ENCODE results near the gene PTPRK.

Gene PTPRK

GRCh38 chr6:128352366-128352765 is 168.0 kb downstream of the PTPRK start:
- DNase-seq (ENCODE audit: insufficient read length, low spot score) (no peak), FAIRE-seq (no peak)

- DNase-seq (ENCODE audit: insufficient read length, low spot score) (no peak), FAIRE-seq (no peak)
Measured at GRCh38 chr6:128351255-128351514, 169.2 kb downstream of the PTPRK start.

- FAIRE-seq (no peak), DNase-seq (ENCODE audit: insufficient read length, low spot score) (no peak)
Measured at GRCh38 chr6:128350416-128351254, 169.8 kb downstream of the PTPRK start.

GRCh38 chr6:128347123-128347522 is 173.3 kb downstream of the PTPRK start:
- FAIRE-seq (no peak), DNase-seq (ENCODE audit: insufficient read length, low spot score) (no peak)

- FAIRE-seq = no peak
Measured at GRCh38 chr6:128346569-128346968, 173.8 kb downstream of the PTPRK start.

GRCh38 chr6:128345278-128345677 is 175.1 kb downstream of the PTPRK start:
- FAIRE-seq (no peak), DNase-seq (ENCODE audit: insufficient read length, low spot score) (no peak)

More at GRCh38 chr6:128346569-128346968, 173.8 kb downstream of the PTPRK start:
- DNase-seq (ENCODE audit: insufficient read length, low spot score) = no peak

- FAIRE-seq = no peak
- DNase-seq (ENCODE audit: insufficient read length, low spot score) = no peak
Measured at GRCh38 chr6:128343706-128344105, 176.7 kb downstream of the PTPRK start.

GRCh38 chr6:128339635-128340450 is 180.6 kb downstream of the PTPRK start:
- FAIRE-seq = no peak
- no peak for DNase-seq (ENCODE audit: insufficient read length, low spot score)

GRCh38 chr6:128337619-128338018 is 182.8 kb downstream of the PTPRK start:
- DNase-seq (ENCODE audit: insufficient read length, low spot score) (no peak), FAIRE-seq (no peak)

GRCh38 chr6:128336436-128337095 is 183.8 kb downstream of the PTPRK start:
- DNase-seq (ENCODE audit: insufficient read length, low spot score) = no peak
- FAIRE-seq = no peak

- DNase-seq (ENCODE audit: insufficient read length, low spot score) = no peak
- no peak for FAIRE-seq
Measured at GRCh38 chr6:128335963-128336362, 184.4 kb downstream of the PTPRK start.

GRCh38 chr6:128333581-128334223 is 186.7 kb downstream of the PTPRK start:
- FAIRE-seq = no peak
- no peak for DNase-seq (ENCODE audit: insufficient read length, low spot score)

GRCh38 chr6:128327890-128328289 is 192.5 kb downstream of the PTPRK start:
- DNase-seq (ENCODE audit: insufficient read length, low spot score) = no peak
- FAIRE-seq = peak; percentile 59

- DNase-seq (ENCODE audit: insufficient read length, low spot score) = no peak
- FAIRE-seq = no peak
Measured at GRCh38 chr6:128323011-128323410, 197.4 kb downstream of the PTPRK start.

GRCh38 chr6:128319946-128320345 is 200.5 kb downstream of the PTPRK start:
- DNase-seq (ENCODE audit: insufficient read length, low spot score) = no peak
- peak; percentile 39 for FAIRE-seq

GRCh38 chr6:128319157-128319556 is 201.2 kb downstream of the PTPRK start:
- DNase-seq (ENCODE audit: insufficient read length, low spot score) (no peak), FAIRE-seq (no peak)

- DNase-seq (ENCODE audit: insufficient read length, low spot score) (no peak), FAIRE-seq (no peak)
Measured at GRCh38 chr6:128316258-128316929, 204.0 kb downstream of the PTPRK start.

GRCh38 chr6:128314190-128314589 is 206.2 kb downstream of the PTPRK start:
- DNase-seq (ENCODE audit: insufficient read length, low spot score) = no peak
- peak; percentile 39 for FAIRE-seq

- DNase-seq (ENCODE audit: insufficient read length, low spot score) = no peak
- FAIRE-seq = peak; percentile 74
Measured at GRCh38 chr6:128311944-128312570, 208.3 kb downstream of the PTPRK start.

- DNase-seq (ENCODE audit: insufficient read length, low spot score) (no peak), FAIRE-seq (no peak)
Measured at GRCh38 chr6:128310451-128310850, 209.9 kb downstream of the PTPRK start.

Data from GM19239 (cell line).